HG03378 (cell line): ENCODE results near the gene RPS29.

ENCODE experiments used
- ATAC-seq: cut with Tn5 transposase; IDR thresholded peaks from one replicate; pipeline ENCODE4 v1.9.1; 2021; ENCODE audit warnings: mild to moderate bottlenecking, moderate library complexity; ENCODE audit not compliant: unreplicated experiment

Gene RPS29

DNA sequence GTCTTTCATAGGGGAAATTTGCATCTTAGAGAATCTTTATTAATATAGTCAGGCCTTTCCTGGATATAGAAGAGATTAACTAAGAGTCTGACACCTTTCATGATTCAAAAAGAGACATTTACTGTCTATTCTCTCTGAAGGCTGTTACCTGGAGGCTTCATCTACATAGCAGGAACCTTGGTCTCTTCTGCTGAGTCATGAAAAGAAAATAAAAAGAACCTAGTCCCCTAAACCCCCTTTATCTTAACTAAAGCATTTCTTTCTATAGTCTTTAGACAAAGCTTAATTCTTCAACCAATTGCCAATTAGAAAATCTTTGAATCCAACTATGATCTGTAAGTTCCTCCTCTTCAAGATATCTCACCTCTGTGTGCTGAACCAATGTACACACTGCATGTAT is 33.1 kb downstream of the RPS29 start:
- no peak for ATAC-seq

DNA sequence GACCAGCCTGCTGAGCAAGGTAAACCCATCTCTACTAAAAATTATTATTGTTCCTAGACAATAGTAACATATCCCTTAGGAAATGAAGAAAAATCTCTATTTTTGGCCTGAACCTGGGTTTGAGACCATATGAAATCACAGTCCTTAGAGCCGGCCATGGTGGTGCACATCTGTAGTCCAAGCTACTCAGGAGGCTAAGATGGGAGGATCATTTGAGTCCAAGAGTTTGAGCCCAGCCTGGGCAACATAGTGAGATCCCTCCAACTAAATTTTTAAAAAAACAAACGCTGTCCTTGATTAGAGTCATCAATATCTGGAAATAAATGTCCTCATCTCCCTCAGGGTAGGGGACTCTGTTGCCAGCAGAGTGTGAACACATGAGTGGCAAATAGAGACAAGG is 34.6 kb downstream of the RPS29 start:
- ATAC-seq = no peak

DNA sequence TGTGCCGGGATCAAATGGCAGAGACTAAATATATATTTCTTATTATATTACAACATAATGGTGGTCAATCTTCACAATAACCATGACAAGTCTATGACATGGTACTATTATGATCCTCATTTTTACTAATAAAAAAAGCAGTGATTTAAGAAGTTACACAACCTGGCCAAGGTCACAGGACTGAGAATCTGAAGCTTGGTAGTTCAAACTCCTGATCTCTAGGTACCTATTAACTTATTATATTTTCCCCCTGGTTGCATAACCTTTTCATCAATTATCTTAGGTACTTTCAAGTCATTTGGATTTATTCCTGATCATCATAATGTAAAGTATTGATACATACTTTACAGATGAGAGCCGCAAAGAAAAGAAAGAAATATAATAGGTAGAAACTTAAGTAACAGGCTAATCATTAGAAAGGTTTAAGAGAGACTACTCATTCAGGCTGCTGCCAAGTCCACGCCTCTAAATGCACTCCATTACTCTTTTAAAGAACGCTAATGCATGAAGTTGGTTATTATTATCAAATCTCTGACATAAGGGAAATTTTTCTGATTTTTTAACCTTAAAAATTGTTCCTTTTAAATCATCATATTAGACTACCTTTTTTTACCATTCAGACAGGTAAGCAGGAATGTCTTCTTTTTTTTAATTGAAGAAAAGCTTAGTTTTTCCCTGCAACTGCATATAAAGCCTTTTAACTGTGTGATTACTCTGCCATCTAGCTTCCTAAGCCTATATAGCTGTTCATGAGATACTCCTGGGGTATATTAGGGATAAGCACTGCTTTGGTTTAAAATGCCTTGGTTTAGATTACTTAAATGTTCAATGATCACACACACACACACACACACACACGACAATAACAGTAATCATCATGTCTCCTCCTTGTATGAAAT is 35.6 kb downstream of the RPS29 start:
- no peak for ATAC-seq

GRCh38 chr14:49549881-49550280 is 36.3 kb downstream of the RPS29 start:
- no peak for ATAC-seq

DNA sequence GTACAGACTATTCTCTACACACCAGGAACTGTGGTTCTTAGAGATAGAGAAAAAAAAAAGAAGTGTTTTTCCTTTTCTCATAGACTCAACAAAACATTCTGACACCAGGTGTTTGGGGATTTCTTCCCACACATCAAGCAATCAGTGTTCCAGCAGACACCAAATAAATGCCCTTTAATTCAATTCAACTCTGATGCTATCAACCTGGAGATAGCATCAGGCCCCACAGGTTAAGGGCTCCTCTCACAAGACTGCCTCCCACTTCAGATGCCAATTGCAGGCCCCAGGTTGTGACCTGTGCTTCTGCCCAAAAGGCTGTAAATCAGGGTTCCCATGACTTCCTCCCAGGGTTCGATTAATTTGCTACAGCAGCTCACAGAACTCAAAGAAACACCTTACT is 36.7 kb downstream of the RPS29 start:
- no peak for ATAC-seq

- ATAC-seq = no peak
Observed at GRCh38 chr14:49546766-49547165, 39.4 kb downstream of the RPS29 start.

DNA sequence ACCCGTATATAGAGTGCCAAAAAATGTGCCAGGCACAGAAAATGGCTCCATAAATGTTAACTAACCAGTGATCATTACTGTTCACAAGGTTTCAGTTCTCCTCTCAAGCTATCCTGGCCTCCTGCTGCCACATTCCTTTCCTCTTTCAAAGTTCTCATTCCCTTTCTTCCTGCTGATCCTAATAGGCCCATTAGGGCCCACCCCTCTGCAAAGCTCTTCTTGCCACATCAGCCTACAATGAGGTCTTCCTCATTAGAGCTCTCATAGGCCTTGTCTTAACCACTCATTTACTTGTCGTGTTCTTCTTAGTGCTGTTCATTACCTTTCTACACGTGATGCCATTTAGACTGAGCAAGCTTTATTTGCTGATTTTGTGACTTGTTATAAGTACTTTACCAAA is 40.5 kb downstream of the RPS29 start:
- ATAC-seq = no peak

DNA sequence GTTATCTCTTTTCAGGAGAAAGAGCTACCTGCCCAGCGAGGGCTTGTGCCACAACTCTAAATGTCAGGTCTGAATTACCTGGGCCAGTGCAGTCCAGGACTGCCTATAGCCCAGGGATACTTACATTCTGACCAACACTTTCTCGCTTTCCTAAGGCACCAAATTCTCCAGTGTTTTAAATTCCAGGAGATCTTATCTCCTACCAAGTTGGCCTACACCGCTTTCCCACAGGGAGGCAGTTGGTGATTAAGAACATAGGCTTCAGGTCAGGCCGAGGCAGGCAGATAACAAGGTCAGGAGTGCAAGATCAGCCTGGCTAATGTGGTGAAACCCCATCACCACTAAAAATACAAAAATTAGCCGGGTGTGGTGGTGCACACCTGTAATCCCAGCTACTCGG is 41.1 kb downstream of the RPS29 start:
- ATAC-seq = no peak

DNA sequence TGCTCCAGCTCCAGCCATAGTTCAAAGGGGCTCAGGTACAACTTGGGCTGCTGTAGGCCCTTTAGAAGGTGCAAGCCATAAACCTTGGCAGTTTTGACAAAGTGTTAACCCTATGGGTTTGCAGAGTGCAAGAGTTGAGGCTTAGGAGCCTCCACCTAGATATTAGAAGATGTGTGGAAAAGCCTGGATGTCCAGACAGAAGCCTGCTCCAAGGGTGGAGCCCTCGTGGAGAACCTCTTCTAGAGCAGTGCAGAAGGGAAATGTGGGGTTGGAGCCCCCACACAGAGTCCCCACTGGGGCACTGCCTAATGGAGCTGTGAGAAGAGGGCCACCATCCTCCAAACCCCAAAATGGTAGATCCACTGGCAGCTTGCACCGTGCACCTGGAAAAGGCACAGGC is 45.1 kb downstream of the RPS29 start:
- no peak for ATAC-seq

DNA sequence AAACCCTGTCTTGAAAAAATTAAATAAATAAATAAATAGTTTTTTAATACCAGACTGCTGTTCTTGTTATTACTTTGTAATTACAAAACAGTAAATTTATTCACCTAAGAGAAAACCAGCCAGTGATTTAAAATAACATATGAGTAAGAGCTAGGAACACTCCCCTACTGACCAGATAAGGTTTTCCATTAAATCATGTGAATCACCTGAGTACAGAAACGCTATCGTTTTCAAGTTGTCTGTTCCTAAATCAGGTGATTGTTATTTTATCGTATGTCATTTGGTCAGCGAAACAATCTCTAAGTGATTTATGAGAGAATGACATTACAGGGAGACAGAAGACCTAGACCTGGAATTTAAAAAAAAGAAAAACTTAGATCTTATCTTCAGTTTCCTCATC is 47.3 kb downstream of the RPS29 start:
- no peak for ATAC-seq
